ENCODE results near the gene MAPK1IP1L. TPM values are rescaled to one million over a fixed set of nuclear protein-coding genes. Genes with fewer than 3 reads are reported as not detected.
"Not testable (repeated sequence)": the region's sequence is repeated elsewhere in the genome, so short reads cannot be mapped to it uniquely, and the experiment has no call there.

MAPK1IP1L gene
- total RNA-seq, 1 donor from 2014 or later = 144 TPM

GRCh38 chr14:55065411-55065810, 14.0 kb downstream of the MAPK1IP1L start:
- intact Hi-C loops (cut with micrococcal nuclease) = no loop called here
- no peak overlapping the region for H3K27ac Mint-ChIP-seq
- no peaks in the 10 kb centered on the region for H3K27me3 Mint-ChIP-seq
- H3K4me3 Mint-ChIP-seq = no peak overlapping the region
- H3K4me1 Mint-ChIP-seq = peaks cover 9% of the 10 kb centered on the region
- peak; percentile 14 for DNase-seq
- no peaks in the 10 kb centered on the region for H3K9me3 Mint-ChIP-seq
- peaks cover 52% of the 10 kb centered on the region for H3K36me3 Mint-ChIP-seq (ENCODE audit: low read depth)

GRCh38 chr14:55066223-55066622, 14.8 kb downstream of the MAPK1IP1L start:
- Mint-ChIP-seq H3K27me3 (no peaks in the 10 kb centered on the region), H3K4me3 (no peak overlapping the region), H3K36me3 (ENCODE audit: low read depth) (peaks cover 48% of the 10 kb centered on the region), H3K4me1 (peaks cover 12% of the 10 kb centered on the region), H3K27ac (no peak overlapping the region), H3K9me3 (no peaks in the 10 kb centered on the region)
- intact Hi-C loops (cut with micrococcal nuclease) = no loop called here
- DNase-seq = no peak

GRCh38 chr14:55070981-55071411, 19.5 kb downstream of the MAPK1IP1L start:
- DNase-seq = peak; percentile 48
- intact Hi-C loops (cut with micrococcal nuclease) = no loop called here
- no peaks in the 10 kb centered on the region for H3K9me3 Mint-ChIP-seq
- peaks cover 26% of the 10 kb centered on the region for H3K4me1 Mint-ChIP-seq
- H3K27me3 Mint-ChIP-seq = no peaks in the 10 kb centered on the region
- H3K27ac Mint-ChIP-seq = peak overlapping the region; percentile 13
- H3K36me3 Mint-ChIP-seq (ENCODE audit: low read depth) = peaks cover 16% of the 10 kb centered on the region
- no peak overlapping the region for H3K4me3 Mint-ChIP-seq

GRCh38 chr14:55071870-55072640, 20.6 kb downstream of the MAPK1IP1L start:
- H3K4me3 Mint-ChIP-seq = peak overlapping the region; percentile 45

GRCh38 chr14:55073856-55074255, 22.4 kb downstream of the MAPK1IP1L start:
- intact Hi-C loops (cut with micrococcal nuclease) = no loop called here
- H3K4me3 Mint-ChIP-seq = no peak overlapping the region
- H3K36me3 Mint-ChIP-seq (ENCODE audit: low read depth) = no peaks in the 10 kb centered on the region
- H3K4me1 Mint-ChIP-seq = peaks cover 23% of the 10 kb centered on the region
- H3K27me3 Mint-ChIP-seq = no peaks in the 10 kb centered on the region
- no peaks in the 10 kb centered on the region for H3K9me3 Mint-ChIP-seq
- no peak overlapping the region for H3K27ac Mint-ChIP-seq
- no peak for DNase-seq

More at GRCh38 chr14:55071870-55072640, 20.6 kb downstream of the MAPK1IP1L start:
- intact Hi-C loops (cut with micrococcal nuclease) = no loop called here
- peak; percentile 60 for DNase-seq
- Mint-ChIP-seq H3K36me3 (ENCODE audit: low read depth) (peaks cover 9% of the 10 kb centered on the region), H3K27ac (peak overlapping the region; percentile 61), H3K27me3 (no peaks in the 10 kb centered on the region), H3K4me1 (peaks cover 23% of the 10 kb centered on the region), H3K9me3 (no peaks in the 10 kb centered on the region)

GRCh38 chr14:55074662-55075061, 23.2 kb downstream of the MAPK1IP1L start:
- Mint-ChIP-seq H3K9me3 (no peaks in the 10 kb centered on the region), H3K27ac (peak overlapping the region; percentile 83), H3K4me1 (peaks cover 23% of the 10 kb centered on the region), H3K4me3 (peak overlapping the region; percentile 63), H3K27me3 (no peaks in the 10 kb centered on the region), H3K36me3 (ENCODE audit: low read depth) (no peaks in the 10 kb centered on the region)
- peak; percentile 63 for DNase-seq
- intact Hi-C loops (cut with micrococcal nuclease) = no loop called here

- no peak for DNase-seq
- H3K4me3 Mint-ChIP-seq = no peak overlapping the region
- peaks cover 23% of the 10 kb centered on the region for H3K4me1 Mint-ChIP-seq
- intact Hi-C loops (cut with micrococcal nuclease) = no loop called here
- no peaks in the 10 kb centered on the region for H3K36me3 Mint-ChIP-seq (ENCODE audit: low read depth)
- H3K27ac Mint-ChIP-seq = peak overlapping the region; percentile 16
- no peaks in the 10 kb centered on the region for H3K27me3 Mint-ChIP-seq
- no peaks in the 10 kb centered on the region for H3K9me3 Mint-ChIP-seq
Observed at GRCh38 chr14:55075628-55076175, 24.3 kb downstream of the MAPK1IP1L start.

GRCh38 chr14:55077170-55078151, 26.0 kb downstream of the MAPK1IP1L start:
- Mint-ChIP-seq H3K4me1 (peaks cover 13% of the 10 kb centered on the region), H3K9me3 (no peaks in the 10 kb centered on the region), H3K27ac (no peak overlapping the region), H3K4me3 (no peak overlapping the region), H3K36me3 (ENCODE audit: low read depth) (no peaks in the 10 kb centered on the region), H3K27me3 (no peaks in the 10 kb centered on the region)
- intact Hi-C loops (cut with micrococcal nuclease) = no loop called here
- DNase-seq = peak; percentile 72

GRCh38 chr14:55079961-55080360, 28.5 kb downstream of the MAPK1IP1L start:
- H3K27me3 Mint-ChIP-seq; H3K36me3 Mint-ChIP-seq (ENCODE audit: low read depth); H3K27ac Mint-ChIP-seq; H3K9me3 Mint-ChIP-seq; intact Hi-C loops (cut with micrococcal nuclease); H3K4me3 Mint-ChIP-seq; H3K4me1 Mint-ChIP-seq; DNase-seq: not testable (repeated sequence)

GRCh38 chr14:55084401-55085059, 33.1 kb downstream of the MAPK1IP1L start:
- Mint-ChIP-seq H3K4me3 (no peak overlapping the region), H3K9me3 (no peaks in the 10 kb centered on the region), H3K27ac (no peak overlapping the region), H3K36me3 (ENCODE audit: low read depth) (no peaks in the 10 kb centered on the region), H3K4me1 (peaks cover 2% of the 10 kb centered on the region), H3K27me3 (peaks cover 9% of the 10 kb centered on the region)
- no peak for DNase-seq
- intact Hi-C loops (cut with micrococcal nuclease) = no loop called here

GRCh38 chr14:55085060-55085660, 33.7 kb downstream of the MAPK1IP1L start:
- Mint-ChIP-seq H3K27ac (no peak overlapping the region), H3K4me3 (no peak overlapping the region), H3K36me3 (ENCODE audit: low read depth) (no peaks in the 10 kb centered on the region), H3K4me1 (peaks cover 2% of the 10 kb centered on the region), H3K27me3 (peaks cover 9% of the 10 kb centered on the region), H3K9me3 (no peaks in the 10 kb centered on the region)
- no peak for DNase-seq
- intact Hi-C loops (cut with micrococcal nuclease) = no loop called here

- Mint-ChIP-seq H3K4me1 (peaks cover 3% of the 10 kb centered on the region), H3K4me3 (no peak overlapping the region), H3K9me3 (no peaks in the 10 kb centered on the region), H3K36me3 (ENCODE audit: low read depth) (no peaks in the 10 kb centered on the region), H3K27me3 (peaks cover 11% of the 10 kb centered on the region), H3K27ac (no peak overlapping the region)
- intact Hi-C loops (cut with micrococcal nuclease) = no loop called here
- DNase-seq = no peak
Observed at GRCh38 chr14:55086938-55087337, 35.5 kb downstream of the MAPK1IP1L start.

- Mint-ChIP-seq H3K27ac (no peak overlapping the region), H3K9me3 (no peaks in the 10 kb centered on the region), H3K27me3 (peaks cover 11% of the 10 kb centered on the region), H3K4me1 (peaks cover 8% of the 10 kb centered on the region), H3K36me3 (ENCODE audit: low read depth) (no peaks in the 10 kb centered on the region), H3K4me3 (no peak overlapping the region)
- intact Hi-C loops (cut with micrococcal nuclease) = loop anchor here (2.0 kb wide), 1 partner anchor 42 kb away; no protein-coding TSS in a partner anchor
- DNase-seq = no peak
Observed at GRCh38 chr14:55088356-55088755, 36.9 kb downstream of the MAPK1IP1L start.

All from activated CD4-positive, alpha-beta T cell treated with anti-CD3 and anti-CD28 coated beads, Interleukin-2, amount 10 ng/mL, durations not matched to agents 24 days and 14 days (primary cell).